ENCODE measurements around the gene PPA1.
"Not testable (repeated sequence)": the region's sequence is repeated elsewhere in the genome, so short reads cannot be mapped to it uniquely, and the experiment has no call there.

Gene PPA1

GRCh38 chr10:70176441-70176840 is 56.8 kb downstream of the PPA1 start:
- DNase-seq (ENCODE audit: low read depth, low spot score), result no peak
- H3K27ac ChIP-seq, result no peak overlapping the region

GRCh38 chr10:70175516-70175915 is 57.7 kb downstream of the PPA1 start:
- DNase-seq (ENCODE audit: low read depth, low spot score), result no peak
- H3K27ac ChIP-seq, result no peak overlapping the region

- peak overlapping the region; percentile 62 for H3K27ac ChIP-seq
- DNase-seq (ENCODE audit: low read depth, low spot score), result peak; percentile 45
Observed at GRCh38 chr10:70174058-70174741, 59.0 kb downstream of the PPA1 start.

- H3K27ac ChIP-seq, result peak overlapping the region; percentile 73
- no peak for DNase-seq (ENCODE audit: low read depth, low spot score)
Observed at GRCh38 chr10:70169649-70170364, 63.4 kb downstream of the PPA1 start.

- no peak for DNase-seq (ENCODE audit: low read depth, low spot score)
Observed at GRCh38 chr10:70169011-70169410, 64.2 kb downstream of the PPA1 start.

GRCh38 chr10:70167246-70167645 is 66.0 kb downstream of the PPA1 start:
- no peak overlapping the region for H3K27ac ChIP-seq
- no peak for DNase-seq (ENCODE audit: low read depth, low spot score)

More at GRCh38 chr10:70169011-70169410, 64.2 kb downstream of the PPA1 start:
- no peak overlapping the region for H3K27ac ChIP-seq

GRCh38 chr10:70166394-70166793 is 66.8 kb downstream of the PPA1 start:
- no peak overlapping the region for H3K27ac ChIP-seq
- DNase-seq (ENCODE audit: low read depth, low spot score), result no peak

- H3K27ac ChIP-seq, result no peak overlapping the region
- DNase-seq (ENCODE audit: low read depth, low spot score), result no peak
Observed at GRCh38 chr10:70164163-70164562, 69.1 kb downstream of the PPA1 start.

- no peak overlapping the region for H3K27ac ChIP-seq
- DNase-seq (ENCODE audit: low read depth, low spot score), result no peak
Observed at GRCh38 chr10:70163448-70163847, 69.8 kb downstream of the PPA1 start.

GRCh38 chr10:70162892-70163201 is 70.4 kb downstream of the PPA1 start:
- H3K27ac ChIP-seq, result no peak overlapping the region

GRCh38 chr10:70162151-70162891 is 70.9 kb downstream of the PPA1 start:
- no peak for DNase-seq (ENCODE audit: low read depth, low spot score)
- no peak overlapping the region for H3K27ac ChIP-seq

More at GRCh38 chr10:70162892-70163201, 70.4 kb downstream of the PPA1 start:
- DNase-seq (ENCODE audit: low read depth, low spot score), result no peak

GRCh38 chr10:70160798-70161197 is 72.4 kb downstream of the PPA1 start:
- H3K27ac ChIP-seq, result no peak overlapping the region
- DNase-seq (ENCODE audit: low read depth, low spot score), result no peak

- not testable (repeated sequence) for H3K27ac ChIP-seq; DNase-seq (ENCODE audit: low read depth, low spot score)
Observed at GRCh38 chr10:70159366-70159765, 73.9 kb downstream of the PPA1 start.

- no peak for DNase-seq (ENCODE audit: low read depth, low spot score)
- H3K27ac ChIP-seq, result no peak overlapping the region
Observed at GRCh38 chr10:70158113-70158512, 75.1 kb downstream of the PPA1 start.

- DNase-seq (ENCODE audit: low read depth, low spot score), result no peak
- H3K27ac ChIP-seq, result no peak overlapping the region
Observed at GRCh38 chr10:70155255-70155838, 77.9 kb downstream of the PPA1 start.

Data from epithelial cell of prostate (primary cell).